Naive thymus-derived CD4-positive, alpha-beta T cell (primary cell): Measurements from ENCODE around the gene G6PC2. TPM values are rescaled to one million over a fixed set of nuclear protein-coding genes. Genes with fewer than 3 reads are reported as not detected.

Experiments
- ATAC-seq: fragments of 150-1000 bp; cut with Tn5 transposase; 2 replicates; pipeline ENCODE4 v1.10.0; 2021; ENCODE audit warnings: mild to moderate bottlenecking, moderate library complexity
- CTCF ChIA-PET: fragments of 350-600 bp; sonication (Branson Sonifier 250); formaldehyde crosslinking; loops from one replicate; lab custom pipeline; 2021; ENCODE audit warnings: antibody characterized with exemption; lab: Charles Lee
- POLR2A ChIA-PET: fragments of 350-600 bp; sonication (Branson Sonifier 250); formaldehyde crosslinking; loops from one replicate; lab custom pipeline; 2021; ENCODE audit warnings: antibody characterized with exemption, inconsistent platforms; lab: Charles Lee
- DNase-seq, 9 donors: peaks; one replicate each; pipeline versions ENCODE4 v3.0.0 to v3.0.0-alpha.2; 2020 to 2022; ENCODE audit warnings: mixed read lengths in 1 of 9
- H3K27ac ChIP-seq: one replicate; pipeline ENCODE4 v1.7.0; 2013; ENCODE audit warnings: mild to moderate bottlenecking, low read depth, low read length, moderate library complexity
- H3K27me3 ChIP-seq, 2 donors: one replicate each; pipeline ENCODE4 v1.7.0; 2013; ENCODE audit warnings: low read length in 2 of 2, mild to moderate bottlenecking in 2 of 2, moderate library complexity in 2 of 2; ENCODE audit not compliant: control insufficient read depth in 2 of 2, insufficient read depth in 2 of 2
- H3K36me3 ChIP-seq, 3 experiments: 1 replicate in 2 of 3; 2 replicates in 1 of 3; pipeline ENCODE4 v1.7.0; 2013; ENCODE audit warnings: low read length in 3 of 3, mild to moderate bottlenecking in 3 of 3, moderate library complexity in 1 of 3; ENCODE audit not compliant: insufficient read depth in 3 of 3, control insufficient read depth in 2 of 3
- H3K4me1 ChIP-seq, 2 donors: one replicate each; pipeline ENCODE4 v1.7.0; 2013; ENCODE audit warnings: low read length in 2 of 2, mild to moderate bottlenecking in 2 of 2, moderate library complexity in 1 of 2; ENCODE audit not compliant: control insufficient read depth in 2 of 2, insufficient read depth in 2 of 2
- H3K4me3 ChIP-seq: 2 replicates; pipeline ENCODE4 v1.7.0; 2013; ENCODE audit warnings: mild to moderate bottlenecking, low read length
- H3K9me3 ChIP-seq, 3 experiments: 1 replicate in 2 of 3; 2 replicates in 1 of 3; pipeline ENCODE4 v1.7.0; 2013; ENCODE audit warnings: low read length in 3 of 3; ENCODE audit not compliant: control insufficient read depth in 2 of 3
- H3K27ac Mint-ChIP-seq, 9 donors: one replicate each; pipeline ENCODE4 v1.8.0; 2020 to 2022; ENCODE audit warnings: mixed read lengths in 9 of 9, mild to moderate bottlenecking in 8 of 9, moderate library complexity in 5 of 9, inconsistent platforms in 2 of 9
- H3K27me3 Mint-ChIP-seq, 5 donors: one replicate each; pipeline ENCODE4 v1.8.0; 2021 to 2022; ENCODE audit warnings: mixed read lengths in 5 of 5, mild to moderate bottlenecking in 1 of 5
- H3K36me3 Mint-ChIP-seq, 5 donors: one replicate each; pipeline ENCODE4 v1.8.0; 2020 to 2022; ENCODE audit warnings: mixed read lengths in 5 of 5, mild to moderate bottlenecking in 3 of 5, inconsistent platforms in 1 of 5
- H3K4me1 Mint-ChIP-seq, 7 donors: one replicate each; pipeline ENCODE4 v1.8.0; 2020 to 2022; ENCODE audit warnings: mixed read lengths in 7 of 7, mild to moderate bottlenecking in 3 of 7, inconsistent platforms in 1 of 7
- H3K4me3 Mint-ChIP-seq, 10 donors: one replicate each; pipeline ENCODE4 v1.8.0; 2020 to 2022; ENCODE audit warnings: mild to moderate bottlenecking in 10 of 10, mixed read lengths in 10 of 10, moderate library complexity in 6 of 10, inconsistent platforms in 2 of 10
- H3K9me3 Mint-ChIP-seq, 11 donors: one replicate each; pipeline ENCODE4 v1.8.0; 2020 to 2022; ENCODE audit warnings: mixed read lengths in 11 of 11, mild to moderate bottlenecking in 4 of 11, inconsistent platforms in 1 of 11, moderate library complexity in 1 of 11
- intact Hi-C, 2 donors: fragments of 100-400 bp; cut with micrococcal nuclease; formaldehyde crosslinking; loops; one replicate each; pipeline ENCODE4 v1.15.1; 2023
- polyA plus RNA-seq, 2 donors: library from polyadenylated mRNA; unstranded; fragments of 300-500 nt; fragmentation: Illumina TruSeq; gene quantifications; one replicate each; pipeline ENCODE4 v1.2.3, GENCODE V29; 2021
- total RNA-seq, 6 experiments: library from RNA in 5 of 6; stranded (reverse) in 5 of 6; gene quantifications; 1 replicate in 5 of 6; 2 replicates in 1 of 6; pipeline ENCODE4 v1.2.3 and lab custom pipeline; 2021 to 2026

G6PC2 gene
- total and polyA plus RNA-seq, 7 experiments from 2014 or later, result not detected

- Histone ChIP-seq H3K9me3 (no peaks in the 10 kb centered on the region), H3K27me3 (no peaks in the 10 kb centered on the region), H3K4me1 (no peaks in the 10 kb centered on the region), H3K27ac (no peak overlapping the region), H3K36me3 (no peaks in the 10 kb centered on the region), H3K4me3 (no peak overlapping the region)
- H3K27ac Mint-ChIP-seq, result no peak overlapping the region
- DNase-seq (peak in 1 of 9 donors; percentile 12), ATAC-seq (peak; percentile 32)
- intact Hi-C loops, result no loop called here
- peaks cover 0 to 7% (median 0%) of the 10 kb centered on the region in 7 donors for H3K4me1 Mint-ChIP-seq
- no peaks in the 10 kb centered on the region for H3K36me3 Mint-ChIP-seq
- peaks cover 0 to 22% (median 7%) of the 10 kb centered on the region in 11 donors for H3K9me3 Mint-ChIP-seq
- H3K27me3 Mint-ChIP-seq, result peaks cover 4 to 46% (median 7%) of the 10 kb centered on the region in 5 donors
- ChIA-PET POLR2A (no interaction called here), CTCF (interaction anchor here (0.6 to 1.3 kb wide), 2 partner anchors 10 to 98 kb away, joined by 3 read pairs; no protein-coding TSS in a partner anchor)
- H3K4me3 Mint-ChIP-seq, result no peak overlapping the region
These were observed 47.6 kb downstream of the G6PC2 start for GRCh38 chr2:168948621-168949212.

GRCh38 chr2:168949324-168949723 is 48.2 kb downstream of the G6PC2 start:
- Histone ChIP-seq H3K4me3 (no peak overlapping the region), H3K36me3 (no peaks in the 10 kb centered on the region), H3K4me1 (no peaks in the 10 kb centered on the region), H3K9me3 (no peaks in the 10 kb centered on the region), H3K27me3 (no peaks in the 10 kb centered on the region), H3K27ac (no peak overlapping the region)
- CTCF ChIA-PET, result no interaction called here
- H3K36me3 Mint-ChIP-seq, result peaks cover 0 to 5% (median 0%) of the 10 kb centered on the region in 5 donors
- POLR2A ChIA-PET, result no interaction called here
- DNase-seq (no peak), ATAC-seq (no peak)
- no peak overlapping the region for H3K4me3 Mint-ChIP-seq
- H3K27ac Mint-ChIP-seq, result no peak overlapping the region
- H3K27me3 Mint-ChIP-seq, result peaks cover 3 to 44% (median 9%) of the 10 kb centered on the region in 5 donors
- intact Hi-C loops, result no loop called here
- H3K4me1 Mint-ChIP-seq, result peaks cover 0 to 7% (median 0%) of the 10 kb centered on the region in 7 donors
- H3K9me3 Mint-ChIP-seq, result peaks cover 0 to 28% (median 10%) of the 10 kb centered on the region in 11 donors

GRCh38 chr2:168951871-168952270 is 50.8 kb downstream of the G6PC2 start:
- Mint-ChIP-seq H3K9me3 (peaks cover 0 to 34% (median 11%) of the 10 kb centered on the region in 11 donors), H3K4me1 (peaks cover 0 to 7% (median 0%) of the 10 kb centered on the region in 7 donors), H3K36me3 (peaks cover 0 to 9% (median 0%) of the 10 kb centered on the region in 5 donors), H3K4me3 (no peak overlapping the region), H3K27me3 (peaks cover 4 to 52% (median 20%) of the 10 kb centered on the region in 5 donors), H3K27ac (no peak overlapping the region)
- H3K4me1 ChIP-seq, result no peaks in the 10 kb centered on the region
- no peak for DNase-seq
- intact Hi-C loops, result no loop called here
- no peak overlapping the region for H3K4me3 ChIP-seq
- ATAC-seq, result no peak
- no peaks in the 10 kb centered on the region for H3K36me3 ChIP-seq
- POLR2A ChIA-PET, result no interaction called here
- H3K9me3 ChIP-seq, result no peaks in the 10 kb centered on the region
- CTCF ChIA-PET, result no interaction called here
- H3K27me3 ChIP-seq, result no peaks in the 10 kb centered on the region
- H3K27ac ChIP-seq, result no peak overlapping the region

GRCh38 chr2:168952424-168952823 is 51.3 kb downstream of the G6PC2 start:
- Histone ChIP-seq H3K4me3 (no peak overlapping the region), H3K36me3 (no peaks in the 10 kb centered on the region), H3K27me3 (no peaks in the 10 kb centered on the region), H3K4me1 (no peaks in the 10 kb centered on the region), H3K9me3 (no peaks in the 10 kb centered on the region), H3K27ac (no peak overlapping the region)
- Mint-ChIP-seq H3K9me3 (peaks cover 0 to 34% (median 11%) of the 10 kb centered on the region in 11 donors), H3K36me3 (peaks cover 0 to 9% (median 0%) of the 10 kb centered on the region in 5 donors), H3K27ac (no peak overlapping the region), H3K4me1 (peaks cover 0 to 7% (median 0%) of the 10 kb centered on the region in 7 donors), H3K27me3 (peaks cover 4 to 49% (median 25%) of the 10 kb centered on the region in 5 donors), H3K4me3 (no peak overlapping the region)
- DNase-seq (no peak), ATAC-seq (no peak)
- CTCF ChIA-PET, result no interaction called here
- intact Hi-C loops, result no loop called here
- POLR2A ChIA-PET, result no interaction called here

GRCh38 chr2:168954256-168954655 is 53.2 kb downstream of the G6PC2 start:
- Mint-ChIP-seq H3K36me3 (peaks cover 0 to 9% (median 0%) of the 10 kb centered on the region in 5 donors), H3K4me3 (no peak overlapping the region), H3K9me3 (peaks cover 0 to 34% (median 11%) of the 10 kb centered on the region in 11 donors), H3K27ac (no peak overlapping the region), H3K27me3 (peaks cover 4 to 46% (median 28%) of the 10 kb centered on the region in 5 donors), H3K4me1 (no peaks in the 10 kb centered on the region)
- Histone ChIP-seq H3K27ac (no peak overlapping the region), H3K4me1 (no peaks in the 10 kb centered on the region), H3K36me3 (no peaks in the 10 kb centered on the region), H3K9me3 (no peaks in the 10 kb centered on the region), H3K4me3 (no peak overlapping the region), H3K27me3 (no peaks in the 10 kb centered on the region)
- ChIA-PET POLR2A (no interaction called here), CTCF (interaction anchor here (0.6 kb wide), 1 partner anchor 39 kb away, joined by 7 read pairs; no protein-coding TSS in a partner anchor)
- DNase-seq (no peak), ATAC-seq (no peak)
- intact Hi-C loops, result no loop called here

- intact Hi-C loops, result no loop called here
- H3K4me1 Mint-ChIP-seq, result no peaks in the 10 kb centered on the region
- CTCF ChIA-PET, result no interaction called here
- H3K4me3 ChIP-seq, result no peak overlapping the region
- H3K9me3 ChIP-seq, result no peaks in the 10 kb centered on the region
- DNase-seq (no peak), ATAC-seq (no peak)
- H3K27me3 ChIP-seq, result no peaks in the 10 kb centered on the region
- H3K27ac Mint-ChIP-seq, result no peak overlapping the region
- no peak overlapping the region for H3K4me3 Mint-ChIP-seq
- no peak overlapping the region for H3K27ac ChIP-seq
- POLR2A ChIA-PET, result no interaction called here
- H3K36me3 ChIP-seq, result no peaks in the 10 kb centered on the region
- peaks cover 4 to 46% (median 28%) of the 10 kb centered on the region in 5 donors for H3K27me3 Mint-ChIP-seq
- H3K9me3 Mint-ChIP-seq, result peaks cover 0 to 34% (median 11%) of the 10 kb centered on the region in 11 donors
- H3K4me1 ChIP-seq, result no peaks in the 10 kb centered on the region
- H3K36me3 Mint-ChIP-seq, result peaks cover 0 to 9% (median 0%) of the 10 kb centered on the region in 5 donors
These were observed 54.2 kb downstream of the G6PC2 start for GRCh38 chr2:168955321-168955720.

- intact Hi-C loops, result no loop called here
- ATAC-seq (no peak), DNase-seq (no peak)
- Mint-ChIP-seq H3K4me1 (peaks cover 0 to under 1% (median 0%) of the 10 kb centered on the region in 7 donors), H3K27ac (no peak overlapping the region), H3K9me3 (peaks cover 0 to 34% (median 11%) of the 10 kb centered on the region in 11 donors), H3K4me3 (no peak overlapping the region), H3K36me3 (peaks cover 0 to 9% (median 0%) of the 10 kb centered on the region in 5 donors), H3K27me3 (peaks cover 4 to 41% (median 28%) of the 10 kb centered on the region in 5 donors)
- no peak overlapping the region for H3K4me3 ChIP-seq
- H3K27ac ChIP-seq, result no peak overlapping the region
- H3K36me3 ChIP-seq, result no peaks in the 10 kb centered on the region
- CTCF ChIA-PET, result no interaction called here
- POLR2A ChIA-PET, result no interaction called here
- no peaks in the 10 kb centered on the region for H3K9me3 ChIP-seq
- no peaks in the 10 kb centered on the region for H3K27me3 ChIP-seq
- no peaks in the 10 kb centered on the region for H3K4me1 ChIP-seq
These were observed 55.3 kb downstream of the G6PC2 start for GRCh38 chr2:168956392-168956791.
